K562 treated with DMSO at 1 percent for 48 hours (cell line): ENCODE results near the gene PRAMEF33. TPM values are rescaled to one million over a fixed set of nuclear protein-coding genes. Genes with fewer than 3 reads are reported as not detected.

Experiments used
- total RNA-seq: library from RNA; unstranded; fragments of 300-600 nt; gene quantifications from 2 replicates; pipeline ENCODE4 v1.2.3, GENCODE V29; 2022; ENCODE audit warnings: low replicate concordance; ENCODE audit errors: extremely low read depth

Gene PRAMEF33, protein sequence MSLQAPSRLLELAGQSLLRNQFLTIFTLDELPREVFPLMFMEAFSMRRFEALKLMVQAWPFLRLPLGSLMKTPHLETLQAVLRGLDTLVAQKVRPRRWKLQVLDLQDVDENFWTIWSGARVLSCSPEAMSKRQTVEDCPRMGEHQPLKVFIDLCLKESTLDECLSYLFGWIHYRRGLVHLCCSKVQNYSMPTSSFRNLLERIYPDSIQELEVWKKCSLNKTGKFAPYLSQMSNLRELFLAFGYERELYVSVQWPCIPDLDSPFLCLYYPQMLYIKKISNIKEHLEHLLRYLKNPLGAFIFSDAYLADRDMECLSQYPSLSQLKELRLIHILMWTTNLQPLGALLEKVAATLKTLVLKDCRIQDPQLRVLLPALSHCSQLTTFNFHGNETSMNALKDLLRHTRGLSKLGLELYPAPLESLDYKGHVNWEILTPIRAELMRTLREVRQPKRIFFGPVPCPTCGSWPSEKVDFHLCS
- total RNA-seq: not detected in 2 replicates

DNA sequence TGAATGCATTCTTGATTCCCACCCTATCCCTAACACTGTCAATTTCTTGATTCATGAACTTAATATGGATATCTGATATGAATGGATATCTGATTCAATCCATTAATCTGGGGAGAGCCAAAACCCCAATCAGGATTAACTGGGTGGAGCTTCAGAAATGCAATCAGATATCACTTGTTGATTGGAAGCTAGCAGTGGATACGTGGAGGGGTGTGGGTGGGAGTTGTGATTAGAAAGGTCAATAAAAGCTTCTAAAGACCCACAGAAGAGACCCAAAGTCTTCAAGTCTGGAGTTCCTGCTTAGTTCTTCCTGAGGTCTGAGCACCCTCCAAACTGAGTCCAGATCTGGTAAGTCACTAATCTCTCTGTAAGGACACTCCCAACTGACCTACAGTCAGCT, at the start of gene PRAMEF33:
PRAMEF33 (plus strand) TSS at position 301 of the 400 bp plus-strand sequence. CDS start 2,416 bp downstream, outside the sequence.

DNA sequence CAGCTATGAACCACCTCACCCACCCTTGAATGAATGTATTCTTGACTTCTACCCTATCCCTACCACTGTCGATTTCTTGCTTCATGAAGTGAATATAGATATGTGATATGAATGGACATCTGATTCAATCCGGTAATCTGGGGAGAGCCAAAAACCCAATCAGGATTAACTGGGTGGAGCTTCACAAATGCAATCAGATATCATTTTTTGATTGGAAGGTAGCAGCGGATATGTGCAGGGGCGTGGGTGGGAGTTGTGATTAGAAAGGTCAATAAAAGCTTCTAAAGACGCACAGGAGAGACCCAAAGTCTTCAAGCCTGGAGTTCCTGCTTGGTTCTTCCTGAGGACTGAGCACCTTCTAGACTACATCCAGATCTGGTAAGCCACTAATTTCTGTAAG, 49.4 kb upstream of the PRAMEF33 start, which contains the start of gene PRAMEF5:
PRAMEF5 (plus strand) TSS at position 301 of the 400 bp plus-strand sequence. CDS start 5,071 bp downstream, outside the sequence.

GRCh38 chr1:13285037-13285436, 18.3 kb upstream of the PRAMEF33 start, which contains the start of gene PRAMEF8:
Gene PRAMEF8 (minus strand): TSS chr1:13285137. CDS start chr1:13284091, 1,046 bp downstream.

GRCh38 chr1:13315281-13315680, 11.9 kb downstream of the PRAMEF33 start, which contains the start of gene PRAMEF15:
Gene PRAMEF15 (plus strand): TSS chr1:13315581. CDS start chr1:13318408, 2,827 bp downstream.

DNA sequence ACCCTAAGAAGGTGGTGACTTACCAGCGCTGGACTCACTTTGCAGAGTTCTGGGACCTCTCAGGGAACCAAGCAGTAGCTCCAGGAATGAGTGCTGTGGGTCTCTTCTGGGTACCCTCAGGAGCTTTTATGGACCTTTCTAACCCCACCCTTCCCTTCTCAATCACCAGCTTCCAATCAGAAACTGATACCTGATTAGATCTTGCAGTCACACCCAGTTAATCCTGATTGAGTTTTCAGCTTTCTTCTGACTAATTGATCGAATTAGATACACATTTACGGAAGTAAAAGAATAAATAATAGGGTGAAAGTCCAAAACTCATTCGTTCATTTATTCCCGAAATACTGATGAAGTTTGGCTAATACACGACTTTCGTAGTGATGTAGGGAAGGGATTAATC, 43.7 kb downstream of the PRAMEF33 start, which contains the start of gene PRAMEF14:
PRAMEF14 (minus strand) TSS at position 101 of the 400 bp plus-strand sequence. CDS start 1,820 bp downstream, outside the sequence.

Other genes with a start within 250 kb of the PRAMEF33 start
- not detected in 2 replicates for gene PRAMEF27, start 247.0 kb upstream of the PRAMEF33 start, total RNA-seq
- not detected in 2 replicates for gene HNRNPCL3, start 242.8 kb upstream of the PRAMEF33 start, total RNA-seq
- gene PRAMEF25, start 232.8 kb upstream of the PRAMEF33 start, total RNA-seq: not detected in 2 replicates
- not detected in 2 replicates for gene HNRNPCL2, start 186.7 kb upstream of the PRAMEF33 start, total RNA-seq
- not detected in 2 replicates for gene PRAMEF26, start 147.5 kb upstream of the PRAMEF33 start, total RNA-seq
- not detected in 2 replicates for gene HNRNPCL4, start 137.9 kb upstream of the PRAMEF33 start, total RNA-seq
- gene PRAMEF9, start 131.7 kb upstream of the PRAMEF33 start, total RNA-seq: not detected in 2 replicates
- not detected in 2 replicates for gene PRAMEF13, start 102.1 kb upstream of the PRAMEF33 start, total RNA-seq
- not detected in 2 replicates for gene PRAMEF18, start 77.4 kb upstream of the PRAMEF33 start, total RNA-seq
- not detected in 2 replicates for gene PRAMEF5, start 49.3 kb upstream of the PRAMEF33 start, total RNA-seq
- not detected in 2 replicates for gene PRAMEF8, start 18.4 kb upstream of the PRAMEF33 start, total RNA-seq
- gene PRAMEF15, start 12.0 kb downstream of the PRAMEF33 start, total RNA-seq: not detected in 2 replicates
- gene PRAMEF14, start 43.6 kb downstream of the PRAMEF33 start, total RNA-seq: not detected in 2 replicates
- gene PRAMEF19, start 68.4 kb downstream of the PRAMEF33 start, total RNA-seq: not detected in 2 replicates
- gene PRAMEF17, start 86.1 kb downstream of the PRAMEF33 start, total RNA-seq: not detected in 2 replicates
- gene PRAMEF20, start 106.9 kb downstream of the PRAMEF33 start, total RNA-seq: not detected in 2 replicates
- not detected in 2 replicates for gene LRRC38, start 210.5 kb downstream of the PRAMEF33 start, total RNA-seq